GM18867 (cell line): ENCODE results near the gene TSC22D1.
A peak's percentile ranks its signal among the peaks of the same experiment; 100 is the strongest.
"Not testable (repeated sequence)": the region's sequence is repeated elsewhere in the genome, so short reads cannot be mapped to it uniquely, and the experiment has no call there.

ENCODE experiments used
- ATAC-seq: cut with Tn5 transposase; IDR thresholded peaks from one replicate; pipeline ENCODE4 v1.9.1; 2021; ENCODE audit warnings: mild to moderate bottlenecking, moderate library complexity; ENCODE audit not compliant: unreplicated experiment

The TSC22D1 gene

GRCh38 chr13:44575741-44576350 lies at the start of gene TSC22D1:
TSC22D1 (minus strand) TSS chr13:44576330; CDS start chr13:44576074, 256 bp downstream.
- ATAC-seq: no peak

- ATAC-seq: no peak
Measured at GRCh38 chr13:44622708-44623107, 46.6 kb upstream of the TSC22D1 start.

GRCh38 chr13:44622261-44622660 lies 46.1 kb upstream of the TSC22D1 start:
- ATAC-seq: no peak

- no peak for ATAC-seq
Measured at GRCh38 chr13:44620057-44620456, 43.9 kb upstream of the TSC22D1 start.

- no peak for ATAC-seq
Measured at GRCh38 chr13:44619651-44620050, 43.5 kb upstream of the TSC22D1 start.

- ATAC-seq: no peak
Measured at GRCh38 chr13:44618326-44618725, 42.2 kb upstream of the TSC22D1 start.

- no peak for ATAC-seq
Measured at GRCh38 chr13:44617648-44618047, 41.5 kb upstream of the TSC22D1 start.

- no peak for ATAC-seq
Measured at GRCh38 chr13:44609137-44609536, 33.0 kb upstream of the TSC22D1 start.

- no peak for ATAC-seq
Measured at GRCh38 chr13:44605721-44606120, 29.6 kb upstream of the TSC22D1 start.

GRCh38 chr13:44605275-44605674 lies 29.1 kb upstream of the TSC22D1 start:
- ATAC-seq: no peak

- ATAC-seq: no peak
Measured at GRCh38 chr13:44601586-44601985, 25.5 kb upstream of the TSC22D1 start.

GRCh38 chr13:44593861-44594592 lies 17.9 kb upstream of the TSC22D1 start:
- ATAC-seq: not testable (repeated sequence)

GRCh38 chr13:44592216-44592847 lies 16.2 kb upstream of the TSC22D1 start:
- ATAC-seq: no peak

- no peak for ATAC-seq
Measured at GRCh38 chr13:44591316-44591715, 15.2 kb upstream of the TSC22D1 start.

- no peak for ATAC-seq
Measured at GRCh38 chr13:44583137-44583536, 7.0 kb upstream of the TSC22D1 start.

- no peak for ATAC-seq
Measured at GRCh38 chr13:44578067-44578400, 1.9 kb upstream of the TSC22D1 start.

GRCh38 chr13:44577236-44578066 lies 1.3 kb upstream of the TSC22D1 start:
- ATAC-seq: peak; percentile 63

- ATAC-seq: peak; percentile 29
Measured at GRCh38 chr13:44576351-44577235, 463 bp upstream of the TSC22D1 start.

- no peak for ATAC-seq
Measured at GRCh38 chr13:44575035-44575434, 1.1 kb downstream of the TSC22D1 start.

GRCh38 chr13:44574466-44574855 lies 1.7 kb downstream of the TSC22D1 start:
- no peak for ATAC-seq
